Esophagus mucosa (tissue), 1 donor: ENCODE measurements around the gene RNU1-4. TPM values are rescaled to one million over a fixed set of nuclear protein-coding genes. Genes with fewer than 3 reads are reported as not detected.
"Not testable (repeated sequence)": the region's sequence is repeated elsewhere in the genome, so short reads cannot be mapped to it uniquely, and the experiment has no call there.

ENCODE experiments used
- ATAC-seq: fragments of 200-7000 bp; cut with Tn5 transposase; one replicate; pipeline ENCODE4 v1.9.1; 2020
- total RNA-seq: library from RNA; stranded (reverse); gene quantifications from one replicate; pipeline ENCODE4 v1.2.4, GENCODE V29; 2023
- donor health status: DM: yes; HTN: yes; CAD: no.

Gene RNU1-4
- total RNA-seq, 1 donor from 2014 or later: 6,387 TPM

- peak; percentile 69 for ATAC-seq
These were observed 30.6 kb upstream of the RNU1-4 start for GRCh38 chr1:16709659-16710087.

DNA sequence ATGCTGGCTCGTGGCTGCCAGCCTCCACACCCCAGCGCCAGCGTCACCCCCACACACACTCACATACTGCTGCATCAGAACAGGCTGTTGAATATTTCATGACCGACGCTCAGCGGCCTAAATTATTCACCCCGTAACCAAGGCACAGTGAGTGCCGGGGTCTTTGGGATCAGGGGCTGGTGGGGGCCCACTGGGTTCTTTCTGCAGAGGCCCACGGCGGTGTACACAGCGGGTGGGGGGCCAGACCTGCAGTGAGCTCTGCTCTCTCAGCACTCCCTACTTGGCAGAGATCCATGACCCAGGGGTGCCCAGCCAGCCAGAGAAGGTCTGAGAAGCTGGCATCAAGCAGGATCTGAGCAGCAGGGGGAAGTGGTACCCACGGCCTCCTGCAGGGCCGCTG lies 29.7 kb upstream of the RNU1-4 start:
- ATAC-seq: not testable (repeated sequence)

DNA sequence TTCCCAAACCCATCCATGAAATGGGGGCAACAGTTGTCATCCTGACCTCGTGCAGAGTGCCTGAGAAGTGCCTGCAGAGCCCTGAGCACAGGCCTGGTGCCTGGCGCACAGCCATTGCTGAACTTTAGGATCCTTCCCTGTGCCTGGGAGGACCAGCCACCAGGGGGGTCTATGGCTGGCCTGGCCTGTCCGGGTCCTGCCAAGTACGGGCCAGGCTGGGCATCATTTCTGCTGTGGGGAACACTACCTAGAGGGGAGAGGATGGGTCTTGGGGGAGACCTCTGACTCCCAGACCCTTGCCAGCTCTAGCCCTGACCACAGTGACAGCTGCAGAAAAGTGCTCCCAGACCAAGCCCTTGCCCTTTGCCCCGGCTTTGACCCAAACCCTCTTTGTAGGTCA lies 28.2 kb upstream of the RNU1-4 start:
- ATAC-seq: not testable (repeated sequence)

DNA sequence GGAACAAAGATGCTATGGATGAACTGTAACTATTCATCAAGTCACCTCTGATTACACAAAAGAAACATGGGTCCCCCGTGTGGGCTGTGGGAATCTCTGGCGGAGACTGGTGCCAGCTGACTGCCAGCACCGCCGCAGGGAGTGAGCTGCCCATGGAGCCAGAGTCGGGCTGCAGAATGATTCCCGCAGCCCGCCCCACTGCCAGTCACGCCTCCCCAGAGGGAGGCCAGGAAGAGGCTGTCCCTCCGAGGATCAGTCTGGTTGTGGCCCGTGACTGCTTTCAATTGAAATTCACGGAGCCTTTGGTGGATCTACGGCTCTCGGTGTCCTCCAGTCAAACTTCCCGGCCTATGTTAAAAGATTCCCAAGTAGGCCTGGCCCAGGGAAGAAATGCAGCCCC lies 27.7 kb upstream of the RNU1-4 start:
- ATAC-seq: not testable (repeated sequence)

GRCh38 chr1:16712984-16713383 lies 27.3 kb upstream of the RNU1-4 start:
- ATAC-seq: not testable (repeated sequence)

DNA sequence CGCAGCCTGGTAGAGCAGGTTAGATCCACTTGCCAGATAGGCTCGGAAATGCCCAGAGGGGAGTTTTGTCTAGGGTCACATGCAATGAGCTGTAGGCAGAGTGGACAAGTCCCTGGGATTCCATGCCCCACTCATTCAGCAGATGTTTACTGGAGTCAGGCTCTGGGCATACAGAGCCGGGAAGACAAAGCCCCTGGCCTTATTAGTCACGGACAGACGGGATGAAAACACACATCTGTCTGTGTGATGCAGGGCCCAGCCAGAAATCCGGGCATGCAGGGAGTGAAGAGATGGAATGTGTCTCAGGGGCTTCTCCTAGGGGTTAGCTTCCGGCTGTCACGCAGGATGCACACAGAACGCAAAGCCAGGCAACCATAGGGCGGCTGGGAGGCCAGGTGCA lies 26.8 kb upstream of the RNU1-4 start:
- ATAC-seq: not testable (repeated sequence)

- peak; percentile 6 for ATAC-seq
These were observed 23.5 kb upstream of the RNU1-4 start for GRCh38 chr1:16716691-16717335.

GRCh38 chr1:16717336-16718098 lies 22.8 kb upstream of the RNU1-4 start:
- ATAC-seq: peak; percentile 1

DNA sequence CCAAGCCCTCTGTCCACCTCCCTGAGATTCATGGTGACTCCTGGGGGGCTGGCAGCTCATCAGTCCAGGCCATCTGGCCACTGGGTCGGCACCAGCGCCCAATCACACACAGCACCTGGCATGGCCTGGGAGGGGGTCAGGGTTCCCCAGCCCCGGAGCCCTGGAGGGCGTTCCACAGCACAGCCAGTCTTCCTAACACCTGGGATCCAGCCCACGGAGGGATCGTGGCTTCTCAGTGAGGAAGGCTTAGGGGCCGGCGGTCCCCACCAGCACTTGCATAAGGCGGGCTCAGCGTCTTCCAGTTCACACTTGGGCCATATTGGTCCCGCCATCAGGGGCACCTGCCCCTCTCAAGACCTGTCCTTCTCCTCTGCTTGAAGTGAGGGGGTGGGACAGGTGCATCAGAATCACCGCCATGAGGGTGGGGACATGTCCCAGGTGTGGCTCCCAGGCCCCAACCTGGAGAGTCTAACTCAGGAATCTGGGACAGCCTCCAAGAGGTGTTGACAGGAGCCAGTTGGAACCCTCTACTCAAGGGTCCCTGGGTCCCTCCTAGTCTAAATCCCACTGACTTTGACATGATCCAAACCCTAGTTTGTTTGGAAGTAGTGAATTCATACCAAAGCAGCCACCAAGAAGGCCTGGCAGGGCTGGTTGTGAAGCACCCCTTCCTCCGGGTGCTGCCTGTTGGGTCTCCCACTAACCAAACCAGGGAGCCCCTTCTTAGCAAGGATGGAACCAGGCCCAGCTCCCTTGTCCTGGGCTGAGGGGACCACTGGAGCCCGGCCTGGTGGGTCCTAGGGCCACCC lies 22.0 kb upstream of the RNU1-4 start:
- peak; percentile 6 for ATAC-seq

DNA sequence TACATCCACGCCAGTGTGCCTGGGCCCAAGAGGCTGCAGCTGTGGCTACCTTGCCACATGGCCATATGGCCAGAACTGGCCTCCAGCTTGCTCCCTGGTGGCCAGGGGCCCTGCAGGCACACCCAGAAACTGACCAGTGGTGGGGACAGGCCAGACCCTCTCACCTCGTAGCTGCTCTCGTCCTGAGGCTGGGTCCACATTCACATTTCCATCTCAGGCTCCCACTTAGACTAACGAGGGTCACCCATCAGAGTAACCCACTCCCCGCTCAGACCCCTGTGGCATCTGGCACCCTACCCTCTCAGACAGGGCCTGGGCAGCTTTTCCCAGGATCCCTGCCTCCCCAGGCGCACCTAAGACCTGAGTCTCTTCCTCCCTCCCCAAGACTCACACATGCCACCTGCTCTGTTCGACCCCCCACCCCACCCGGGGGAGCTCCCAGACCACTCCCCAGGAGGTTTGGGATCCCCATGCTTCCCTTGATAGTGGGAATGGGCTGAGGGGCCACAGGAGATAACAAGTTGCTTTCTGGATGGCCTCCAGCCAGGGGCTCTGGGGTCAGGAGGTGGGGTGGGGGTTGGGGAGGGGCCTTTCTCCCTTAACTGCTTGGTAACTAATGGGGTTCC lies 21.3 kb upstream of the RNU1-4 start:
- peak; percentile 4 for ATAC-seq

GRCh38 chr1:16719571-16720350 lies 20.6 kb upstream of the RNU1-4 start:
- ATAC-seq: no peak

GRCh38 chr1:16720351-16721223 lies 19.7 kb upstream of the RNU1-4 start:
- peak; percentile 11 for ATAC-seq

GRCh38 chr1:16721871-16722641 lies 18.3 kb upstream of the RNU1-4 start:
- ATAC-seq: no peak

GRCh38 chr1:16724718-16725438 lies 15.4 kb upstream of the RNU1-4 start:
- peak; percentile 47 for ATAC-seq

GRCh38 chr1:16725439-16726245 lies 14.7 kb upstream of the RNU1-4 start:
- peak; percentile 10 for ATAC-seq

DNA sequence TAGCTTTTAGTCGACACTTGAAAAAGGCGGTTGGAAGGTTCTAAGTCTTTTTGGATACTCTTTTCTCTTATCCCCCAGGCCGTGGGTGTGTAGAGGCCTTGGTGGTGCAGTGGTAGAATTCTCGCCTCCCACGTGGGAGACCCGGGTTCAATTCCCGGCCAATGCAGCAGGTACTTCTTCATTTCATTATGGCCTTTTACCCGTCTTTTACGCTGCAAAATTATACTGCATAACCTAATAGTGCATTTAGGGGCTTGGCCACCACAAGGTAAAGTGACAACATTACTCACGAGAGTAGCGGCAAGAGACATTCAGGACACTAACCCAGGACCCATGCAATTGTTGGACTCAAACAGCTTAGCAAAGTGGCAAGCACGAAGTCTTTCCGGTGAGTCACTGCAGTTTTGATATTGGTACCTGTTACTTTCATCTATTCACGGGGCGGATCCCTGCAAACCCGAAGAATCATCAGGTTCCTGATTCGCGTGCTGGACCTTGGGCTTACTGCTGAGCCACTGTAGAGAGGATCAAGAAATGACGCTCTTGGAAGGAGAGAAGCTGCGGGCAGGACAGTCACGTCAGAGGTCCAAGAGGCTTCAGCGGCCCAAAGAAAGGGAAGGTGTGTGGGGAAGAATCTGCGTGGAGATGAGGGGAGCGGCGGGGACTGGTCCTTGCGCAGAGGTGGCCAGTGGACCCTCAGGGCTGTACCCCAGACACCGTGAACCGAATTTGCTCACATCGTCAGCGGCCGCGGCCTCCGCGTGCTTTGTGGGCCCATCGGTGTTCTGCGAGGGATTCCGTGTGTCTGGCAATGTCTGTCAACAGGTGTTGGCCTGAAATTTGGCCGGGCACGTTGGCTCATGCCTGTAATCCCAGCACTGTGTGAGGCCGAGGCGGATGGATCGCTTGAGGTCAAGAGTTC lies 12.9 kb upstream of the RNU1-4 start:
- peak; percentile 79 for ATAC-seq

GRCh38 chr1:16728243-16728949 lies 11.9 kb upstream of the RNU1-4 start:
- not testable (repeated sequence) for ATAC-seq
